NCI-H1930 (cell line): ENCODE measurements around the gene NUP50.

Source experiments
- DNase-seq, 2 experiments: peaks; one replicate each; lab custom pipeline; 2025; lab: John Stamatoyannopoulos, UW

NUP50 gene

DNA sequence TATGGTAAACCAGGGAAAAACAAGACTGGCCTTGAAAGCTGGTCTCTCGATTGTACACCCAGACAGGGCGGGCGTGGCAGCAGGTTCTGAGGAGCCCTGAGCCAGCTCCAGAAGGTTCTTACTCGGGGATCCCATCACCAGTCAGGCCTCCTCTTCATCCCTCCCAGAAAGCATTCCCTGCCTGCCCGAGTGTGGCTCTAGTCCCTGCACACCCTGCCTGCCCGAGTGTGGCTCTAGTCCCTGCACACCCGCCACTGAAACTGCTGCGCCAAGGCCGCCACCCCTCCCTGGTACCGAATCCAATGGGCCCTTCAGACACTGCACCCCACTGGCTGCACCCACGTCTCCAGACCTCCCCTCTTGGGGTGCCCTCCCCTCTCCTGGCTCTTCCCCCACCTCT, 46.9 kb downstream of the NUP50 start:
- no peak for DNase-seq

DNA sequence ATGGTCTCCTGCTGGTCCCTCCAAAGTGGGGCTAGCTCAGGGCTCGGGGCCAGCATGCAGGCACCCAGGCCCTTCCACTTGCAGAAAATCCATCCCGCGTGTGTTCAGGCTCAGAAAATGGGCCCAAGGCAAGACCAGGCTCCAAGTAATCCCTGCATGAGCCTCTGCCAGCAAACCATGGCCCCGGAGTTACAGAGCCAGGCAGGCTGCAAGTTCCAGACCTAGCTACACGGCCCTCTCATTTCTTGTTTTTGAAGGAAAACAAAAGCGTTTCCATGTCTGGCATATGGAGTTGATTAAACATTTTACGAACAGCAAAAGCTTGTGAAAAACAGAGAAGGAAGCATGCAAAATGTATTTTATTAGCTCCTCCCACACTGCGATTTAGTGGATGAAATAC, 47.3 kb downstream of the NUP50 start:
- DNase-seq = no peak

DNA sequence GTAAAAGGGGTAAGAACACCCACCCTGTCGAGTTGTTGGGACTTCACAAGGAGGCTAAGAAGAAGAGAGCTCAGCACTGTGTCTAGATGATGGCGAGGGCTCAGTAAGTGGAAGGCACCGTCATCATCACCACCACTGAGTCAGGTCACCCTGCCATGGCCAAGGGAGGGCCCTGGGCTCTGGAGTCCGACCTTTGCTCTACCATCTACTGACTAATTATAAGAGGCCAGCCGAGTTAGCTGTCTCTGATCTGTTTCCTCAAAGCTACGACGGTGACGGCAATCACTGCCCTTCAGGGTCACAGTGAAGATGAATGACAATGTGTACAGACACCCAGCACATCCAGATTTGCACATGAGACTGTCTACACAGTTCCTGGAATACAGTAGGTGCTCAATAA, 47.7 kb downstream of the NUP50 start:
- no peak for DNase-seq

DNA sequence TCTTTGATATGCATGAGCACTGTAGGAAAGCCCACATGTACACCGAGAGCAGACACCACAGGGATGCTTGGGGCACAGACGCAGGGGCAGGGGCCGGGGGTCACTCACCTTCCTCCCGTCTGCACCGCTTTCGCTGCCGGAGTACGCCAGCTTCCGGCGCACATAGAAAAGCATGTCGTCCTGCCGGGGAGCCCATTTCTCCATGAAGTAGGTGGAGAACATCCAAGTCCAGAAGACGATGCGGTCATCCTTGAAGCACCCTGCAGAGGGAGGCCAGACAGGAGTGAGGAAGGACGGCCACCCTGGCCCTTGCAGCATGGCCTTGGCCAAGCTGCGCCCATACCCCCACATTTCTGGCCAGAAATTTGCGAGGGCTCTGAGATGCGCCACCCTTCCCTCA, 48.1 kb downstream of the NUP50 start:
- no peak for DNase-seq

DNA sequence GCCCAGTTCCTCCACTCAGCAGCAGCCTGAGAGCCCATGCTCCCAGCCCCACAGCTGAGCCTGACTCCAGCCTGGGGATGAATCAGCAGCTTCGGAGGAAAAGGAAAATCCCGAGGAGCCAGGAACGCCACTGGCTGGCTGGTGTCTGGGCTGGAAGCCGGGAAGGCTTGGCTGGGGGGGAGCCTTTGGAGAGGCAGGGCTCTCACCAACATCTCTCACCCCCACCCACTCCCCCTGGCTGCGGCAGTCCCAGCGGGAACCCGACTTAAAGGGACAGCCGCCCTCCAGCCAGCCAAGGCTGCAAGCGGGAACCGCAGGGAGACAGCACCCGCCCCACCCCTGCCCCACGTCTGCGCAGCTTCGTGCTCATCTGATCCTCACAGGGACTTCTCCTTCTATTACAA, 48.6 kb downstream of the NUP50 start:
- no peak for DNase-seq

DNA sequence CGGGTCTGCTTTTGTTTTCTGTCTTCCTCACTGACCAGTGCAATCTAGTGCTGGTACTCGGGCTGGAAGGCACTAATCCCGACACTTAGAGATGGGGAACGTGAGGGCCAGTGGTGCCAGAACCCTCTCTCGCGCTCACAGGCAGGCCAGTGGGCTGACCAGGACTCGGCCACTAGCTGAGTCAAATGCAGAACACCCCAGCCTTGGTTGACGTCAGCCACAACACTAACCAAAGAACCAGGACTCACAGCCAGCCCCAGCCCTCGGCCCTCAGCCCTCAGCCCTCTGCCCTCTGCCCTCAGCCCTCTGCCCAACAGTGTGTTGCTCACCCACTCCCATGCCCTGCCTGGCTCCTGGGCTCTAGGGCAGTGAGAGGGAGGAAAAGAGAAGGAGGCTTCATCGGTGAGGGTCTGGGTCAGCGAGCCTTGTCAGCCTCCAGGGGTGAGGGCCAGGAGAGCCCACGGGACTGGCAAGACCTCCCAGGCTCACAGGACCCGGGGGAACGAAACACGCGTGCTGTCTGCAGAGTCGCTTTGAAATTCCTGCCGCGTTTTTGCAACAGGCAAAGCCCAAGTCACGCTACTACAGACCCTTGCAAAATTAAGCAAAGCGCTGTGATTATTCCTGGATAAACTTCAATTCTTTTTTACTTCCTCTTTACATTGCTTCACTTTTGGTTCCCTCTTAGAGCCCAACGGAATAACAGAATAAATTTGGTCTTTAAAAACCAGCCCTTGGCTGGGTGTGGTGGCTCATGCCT, 49.4 kb downstream of the NUP50 start:
- no peak for DNase-seq

DNA sequence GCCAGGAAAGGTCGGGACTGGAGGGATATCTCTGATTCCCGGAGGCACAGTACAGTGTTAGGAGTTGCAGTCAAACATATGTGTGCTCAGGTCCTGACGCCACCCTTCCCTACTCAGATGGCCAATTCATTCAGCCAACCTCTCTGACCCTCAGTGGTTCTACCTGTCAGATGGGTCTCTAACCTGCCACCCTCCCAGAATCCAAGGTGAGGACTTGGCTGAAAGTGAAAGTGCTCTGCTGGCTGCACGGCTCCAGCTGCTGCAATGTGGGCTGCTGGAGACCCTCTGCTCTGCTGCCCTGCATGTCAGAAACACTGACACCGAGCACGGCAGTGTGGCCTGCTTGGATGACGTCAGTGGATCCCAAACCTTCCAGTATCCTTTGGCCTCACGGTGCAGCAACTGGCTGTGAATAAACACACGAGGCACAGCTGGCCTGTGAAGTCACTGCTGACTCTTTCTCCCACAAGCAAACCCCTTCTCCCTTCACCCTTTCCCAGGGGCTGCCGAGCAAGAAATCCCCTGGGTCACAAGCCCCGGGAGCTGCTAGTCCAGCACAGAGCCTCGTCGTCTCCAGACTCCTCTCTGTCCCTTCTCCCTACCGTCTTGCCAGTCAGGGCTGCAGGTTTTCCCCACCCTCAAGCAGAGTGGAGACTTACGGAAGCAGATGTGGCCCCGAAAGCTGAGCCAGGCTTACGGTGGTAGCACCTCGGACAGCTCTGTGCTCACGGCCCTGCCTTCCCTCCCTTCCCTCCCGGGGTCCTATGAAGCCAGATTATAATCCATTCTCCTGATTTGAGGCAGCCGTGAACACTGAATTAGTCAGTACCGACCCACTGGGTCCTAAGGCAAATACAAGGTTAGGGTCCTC, 52.6 kb downstream of the NUP50 start:
- DNase-seq = no peak

DNA sequence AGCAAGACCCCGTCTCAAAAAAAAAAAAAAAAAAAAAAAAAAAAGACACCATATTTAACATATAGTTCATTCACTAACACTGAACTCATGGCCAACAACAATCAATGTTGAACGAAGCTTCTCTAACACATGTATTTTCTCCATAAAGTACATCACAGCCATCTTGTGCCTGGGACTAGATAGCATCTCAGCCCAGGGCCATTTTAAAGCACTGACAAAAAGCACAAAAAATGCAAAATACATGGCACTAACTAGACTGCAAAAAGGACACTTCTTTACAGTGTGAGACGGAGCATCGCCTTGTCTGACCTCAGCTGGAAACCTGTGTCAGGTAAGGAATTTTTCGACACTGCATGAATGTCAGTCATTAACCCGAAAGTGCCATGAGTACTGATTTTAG, 53.6 kb downstream of the NUP50 start:
- DNase-seq = no peak

DNA sequence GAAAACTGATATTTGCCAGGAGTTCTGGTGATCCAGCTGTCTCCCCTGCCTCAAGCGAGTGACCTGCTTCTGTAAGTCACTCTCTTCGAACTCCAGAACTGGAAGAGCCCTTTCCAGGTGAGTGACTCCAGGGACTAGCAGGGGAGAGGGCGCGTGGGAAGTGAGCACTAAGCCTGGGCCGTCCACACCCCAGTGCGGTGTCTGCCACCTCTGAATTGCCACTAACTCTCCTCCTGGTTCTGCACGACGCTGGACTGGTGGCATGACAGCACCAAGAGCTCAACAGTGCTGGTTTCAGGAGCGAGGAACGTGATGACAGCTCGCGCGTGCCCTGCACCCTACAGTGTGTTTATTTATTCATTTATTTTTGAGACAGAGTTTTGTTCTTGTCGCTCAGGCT, 54.1 kb downstream of the NUP50 start:
- no peak for DNase-seq

DNA sequence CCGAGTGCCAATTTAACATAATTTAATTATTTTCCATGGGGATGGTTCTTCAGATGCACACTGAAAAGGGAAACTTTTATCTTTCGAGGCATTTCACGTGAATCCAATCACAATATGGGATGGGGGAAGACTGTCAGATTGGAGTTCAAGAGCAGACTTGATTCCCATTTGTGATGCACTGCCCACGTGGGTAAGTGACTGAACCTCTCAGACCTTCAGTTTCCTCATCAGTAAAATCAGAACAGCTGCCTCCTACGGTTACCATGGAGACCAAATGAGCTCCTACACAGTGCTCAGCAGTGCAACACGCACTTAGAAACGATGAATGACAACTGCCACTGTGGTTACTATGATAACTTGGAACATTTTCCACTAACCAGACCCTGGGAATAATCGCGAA, 55.3 kb downstream of the NUP50 start:
- no peak for DNase-seq

DNA sequence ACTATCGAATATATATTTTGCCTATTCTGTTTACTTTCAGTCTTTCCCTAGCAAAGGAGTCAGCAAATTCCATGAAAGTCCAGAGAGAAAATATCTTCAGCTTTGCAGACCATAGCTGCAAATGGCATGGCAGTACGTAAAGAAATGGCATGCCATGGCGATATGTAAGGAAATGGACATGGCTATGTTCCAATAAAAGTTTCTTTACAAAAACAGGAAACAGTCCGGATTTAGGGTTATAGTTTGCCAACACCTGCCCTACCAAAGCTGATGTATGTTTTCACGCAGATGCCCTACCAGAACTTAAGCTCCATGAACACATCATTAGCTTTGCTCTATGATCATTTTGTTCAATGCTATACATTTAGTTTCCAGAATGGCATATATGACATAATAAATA, 57.5 kb downstream of the NUP50 start:
- DNase-seq = no peak

DNA sequence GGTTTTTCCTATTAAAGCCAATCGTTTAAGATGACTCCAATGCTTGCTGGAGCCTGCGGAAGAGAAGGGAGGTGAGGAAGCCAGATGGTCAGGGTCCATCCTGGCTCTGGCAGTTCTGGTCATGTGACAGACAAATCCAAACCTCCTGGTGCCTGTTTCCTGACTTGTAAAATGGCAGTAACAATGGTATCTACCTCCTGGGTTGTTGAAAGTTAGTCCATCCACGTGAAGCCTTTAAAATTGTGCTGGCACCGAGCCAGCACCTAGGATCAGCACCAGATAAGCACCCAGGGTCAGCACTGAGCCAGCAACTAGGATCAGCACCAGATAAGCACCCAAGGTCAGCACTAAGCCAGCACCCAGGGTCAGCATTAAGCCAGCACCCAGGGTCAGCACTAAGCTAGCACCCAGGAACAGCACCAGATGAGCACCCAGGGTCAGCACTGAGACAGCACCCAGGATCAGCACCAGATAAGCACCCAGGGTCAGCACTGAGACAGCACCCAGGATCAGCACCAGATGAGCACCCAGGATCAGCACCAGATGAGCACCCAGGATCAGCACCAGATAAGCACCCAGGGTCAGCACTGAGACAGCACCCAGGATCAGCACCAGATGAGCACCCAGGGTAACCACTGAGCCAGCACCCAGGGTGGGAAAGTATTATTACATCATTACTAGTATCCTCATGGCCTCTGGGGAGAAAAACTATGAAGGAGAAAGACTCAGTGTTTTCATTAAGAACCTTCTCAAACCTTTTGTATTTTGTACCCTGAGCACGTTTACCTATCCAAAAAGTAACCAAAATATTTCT, 59.8 kb downstream of the NUP50 start:
- DNase-seq = no peak

DNA sequence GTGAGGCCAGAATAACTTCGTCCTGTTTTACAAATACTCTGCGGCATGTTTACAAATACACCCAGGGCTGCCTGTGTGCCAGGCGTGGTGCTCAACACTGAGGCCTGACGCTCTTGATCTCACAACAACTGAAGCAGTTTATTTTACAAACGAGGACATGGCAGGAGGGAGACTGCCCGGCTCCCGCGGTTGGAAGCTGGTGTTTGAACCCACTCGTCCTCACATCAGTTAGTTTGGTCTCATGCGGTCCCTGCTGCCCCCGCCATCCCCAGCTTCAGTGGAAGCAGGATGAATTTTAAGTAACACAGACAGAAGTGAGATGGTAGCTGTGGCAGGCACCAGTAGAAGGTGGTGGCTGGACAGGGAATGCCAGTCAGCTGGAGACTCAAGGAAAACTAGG, 60.6 kb downstream of the NUP50 start:
- DNase-seq = no peak

DNA sequence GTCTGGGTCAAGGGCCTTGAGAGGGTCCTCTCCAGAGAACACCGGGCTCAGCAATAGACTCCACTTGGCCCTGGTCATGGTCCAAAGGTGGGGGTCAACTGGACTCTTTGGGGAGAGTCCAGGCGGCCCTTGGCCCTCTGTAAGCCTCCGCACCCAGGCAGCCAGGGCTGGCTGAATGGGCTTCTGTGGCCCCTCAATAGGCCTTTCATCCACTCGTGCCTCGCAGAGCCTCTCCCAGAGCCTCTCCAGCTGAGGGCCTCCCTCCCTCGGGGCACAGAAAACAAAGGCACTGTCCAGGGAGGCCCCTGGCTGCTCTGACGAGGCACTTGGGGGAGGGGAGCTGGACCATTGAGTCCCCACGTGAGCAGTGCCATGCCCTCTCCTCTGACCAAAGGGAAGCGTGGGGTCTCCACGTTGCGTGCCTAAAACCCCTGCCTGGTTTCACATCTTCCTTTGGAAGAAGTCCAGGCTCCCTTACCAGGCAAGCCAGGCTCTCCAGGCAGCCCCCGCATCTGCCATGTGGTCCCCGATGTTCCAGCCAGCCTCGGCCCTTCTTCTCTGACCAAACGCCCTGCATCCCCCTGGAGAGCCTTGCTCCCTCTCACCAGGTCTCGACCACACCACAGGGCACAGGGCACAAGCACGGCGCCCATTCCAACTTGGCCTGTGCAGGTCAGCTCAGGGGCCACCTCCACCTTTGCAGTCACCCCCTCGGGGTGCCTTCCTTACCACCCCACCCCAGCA, 61.4 kb downstream of the NUP50 start:
- no peak for DNase-seq

DNA sequence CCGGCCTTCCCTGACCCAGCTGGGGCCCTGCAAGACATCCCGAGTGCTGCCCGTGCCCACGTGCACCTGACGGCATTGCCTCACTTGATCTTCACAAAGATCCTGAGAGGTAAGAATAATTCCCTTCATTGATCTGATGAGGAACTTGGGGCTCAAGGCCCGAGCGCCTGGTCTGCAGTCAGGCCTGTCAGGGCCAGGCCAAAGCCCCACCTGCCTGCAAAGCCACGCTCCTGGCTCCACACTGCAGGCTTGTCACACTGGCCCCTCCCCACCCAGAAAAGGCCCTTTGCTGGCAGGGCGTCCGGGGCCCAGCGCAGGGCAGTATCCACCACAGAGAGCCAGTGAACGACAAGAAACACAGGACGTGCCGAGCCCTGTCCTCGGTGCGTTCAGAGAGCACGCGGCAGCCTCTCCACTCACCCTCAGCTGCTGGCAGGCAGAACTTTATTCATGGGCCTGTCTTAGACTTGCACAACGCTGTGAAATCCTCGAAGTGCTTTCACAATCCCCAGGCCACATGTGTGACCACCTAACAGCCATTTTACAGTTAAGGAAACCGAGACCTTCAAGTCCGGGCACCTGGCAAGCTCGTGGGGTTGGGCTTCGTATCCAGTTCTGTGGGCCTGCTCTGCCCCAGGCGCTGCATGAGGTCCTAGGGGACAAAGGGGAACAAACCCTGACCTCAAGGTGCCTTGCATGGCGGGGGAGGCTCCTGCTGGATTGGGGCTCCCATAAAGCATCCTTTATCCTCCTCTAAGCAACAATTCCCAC, 62.2 kb downstream of the NUP50 start:
- no peak for DNase-seq

DNA sequence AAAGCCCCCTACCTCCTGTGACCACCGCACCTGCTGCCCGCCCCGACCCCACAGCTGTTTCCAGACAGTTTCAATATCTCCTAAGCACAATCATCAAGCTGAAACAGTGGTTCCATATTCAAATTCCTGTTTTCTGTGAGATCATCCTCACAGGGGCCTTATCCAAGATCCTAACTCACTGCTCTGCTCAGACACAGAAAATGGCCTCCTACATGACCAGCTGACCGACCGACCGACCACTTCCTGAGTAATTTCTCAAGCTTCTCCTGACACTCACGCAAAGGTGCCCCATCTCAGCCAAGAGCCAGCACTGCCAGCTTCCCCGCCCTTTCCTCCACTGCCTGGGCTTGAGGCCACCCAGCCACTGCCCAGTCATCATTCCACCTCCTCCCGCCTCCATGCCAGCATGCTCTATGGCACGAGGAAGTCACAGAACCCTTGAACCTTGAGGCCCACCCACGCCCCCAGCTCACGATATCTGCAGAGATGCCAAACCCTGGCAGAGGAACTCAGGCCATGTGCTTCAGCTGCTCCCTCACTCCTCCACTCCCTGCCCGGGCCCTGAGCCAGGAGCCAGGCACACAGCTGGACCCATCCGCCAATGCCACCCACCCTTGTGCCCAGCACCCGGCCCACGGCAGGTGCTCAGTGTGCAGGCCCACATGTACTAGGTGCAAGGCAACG, 62.9 kb downstream of the NUP50 start:
- no peak for DNase-seq

DNA sequence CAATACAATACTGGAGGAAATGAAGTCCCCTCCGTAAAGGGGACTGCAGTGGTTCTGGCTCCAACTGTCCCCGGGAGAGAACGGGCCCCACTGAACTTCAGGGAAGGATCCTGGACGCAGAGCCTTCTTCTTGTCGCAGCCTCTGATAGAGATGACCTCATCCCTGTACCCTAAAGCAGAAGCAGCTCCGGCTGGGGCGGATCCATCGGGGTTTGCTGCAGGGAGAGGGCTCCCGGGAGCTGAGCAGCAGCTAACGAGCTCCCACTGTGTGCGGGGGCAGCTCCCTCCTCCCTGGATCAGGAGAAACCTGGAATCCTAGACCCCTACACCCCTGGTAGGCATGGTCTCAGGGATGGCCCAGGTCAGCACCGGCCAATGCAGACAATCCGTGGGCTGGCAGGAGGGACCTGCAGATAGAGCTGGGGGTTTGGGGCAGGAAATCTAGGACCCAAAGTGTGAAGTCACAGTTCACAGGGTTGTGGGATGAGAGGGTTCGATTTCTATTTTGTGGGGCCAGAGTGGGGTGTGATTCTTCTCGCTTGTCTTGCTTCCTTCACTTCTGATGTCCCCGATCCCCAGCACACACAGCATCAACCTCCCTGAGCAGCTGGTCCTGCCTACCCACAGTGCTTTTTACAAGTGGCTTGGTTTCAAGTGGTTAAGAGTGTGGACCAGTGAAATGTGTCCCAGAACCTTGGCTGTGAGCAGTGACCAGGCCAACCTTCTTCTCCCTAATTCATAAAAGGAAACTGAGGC, 64.1 kb downstream of the NUP50 start:
- no peak for DNase-seq

DNA sequence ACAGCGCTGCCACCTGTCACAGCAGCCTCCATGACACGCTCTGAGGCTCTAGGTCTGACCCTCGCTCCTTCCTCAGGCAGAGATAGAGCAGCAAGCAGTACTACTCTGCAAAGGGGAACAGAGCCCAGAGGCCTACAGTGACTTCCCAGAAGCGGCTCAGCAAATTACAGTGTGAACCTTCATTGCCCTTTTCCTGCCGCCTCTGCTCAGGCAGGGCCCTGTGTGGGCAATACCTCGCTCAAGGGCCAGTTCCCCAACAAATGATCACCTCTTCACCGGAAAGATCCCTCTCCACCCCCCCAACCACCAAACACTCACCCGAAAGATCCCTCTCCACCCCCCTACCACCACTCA, 64.7 kb downstream of the NUP50 start:
- DNase-seq = no peak

DNA sequence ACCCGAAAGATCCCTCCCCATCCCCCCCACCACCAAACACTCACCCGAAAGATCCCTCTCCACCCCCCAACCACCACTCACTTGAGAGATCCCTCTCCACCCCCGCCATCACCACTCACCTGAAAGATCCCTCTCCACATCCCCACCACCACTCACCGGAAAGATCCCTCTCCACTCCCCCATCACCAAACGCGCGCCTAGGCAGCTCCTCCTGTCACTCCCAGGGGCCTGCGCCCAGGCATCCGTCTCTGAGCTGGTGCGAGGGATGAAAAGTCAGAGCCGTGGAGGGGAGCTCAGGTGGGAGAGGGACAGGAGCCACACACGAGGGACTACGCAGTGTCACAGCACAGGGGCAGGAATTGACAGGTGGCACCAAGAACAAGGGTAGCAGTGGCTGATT, 65.5 kb downstream of the NUP50 start:
- no peak for DNase-seq
